HG03159 (cell line): ENCODE results near the gene CSK.

Experiments used
- ATAC-seq: cut with Tn5 transposase; IDR thresholded peaks from one replicate; pipeline ENCODE4 v1.9.1; 2021; ENCODE audit warnings: mild to moderate bottlenecking, moderate library complexity; ENCODE audit not compliant: unreplicated experiment

Gene CSK

DNA sequence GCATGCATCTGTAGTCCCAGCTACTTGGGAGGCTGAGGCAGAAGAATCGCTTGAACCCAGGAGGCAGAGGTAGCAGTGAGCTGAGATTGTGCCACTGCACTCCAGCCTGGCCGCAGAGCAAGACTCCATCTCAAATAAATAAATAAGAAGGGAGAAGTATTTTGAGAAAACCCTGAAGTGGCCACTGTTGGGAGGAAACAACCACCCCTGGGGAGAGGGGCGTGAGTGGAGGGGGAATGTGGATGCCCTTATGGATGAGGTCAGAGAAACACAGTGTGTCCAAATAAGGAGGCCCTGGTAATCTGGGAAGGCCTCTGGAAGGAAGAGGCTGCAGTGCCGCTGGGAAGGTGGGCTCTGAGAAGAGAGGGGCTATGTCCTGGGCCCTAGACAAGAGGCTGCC lies 40.4 kb downstream of the CSK start:
- ATAC-seq, result no peak

DNA sequence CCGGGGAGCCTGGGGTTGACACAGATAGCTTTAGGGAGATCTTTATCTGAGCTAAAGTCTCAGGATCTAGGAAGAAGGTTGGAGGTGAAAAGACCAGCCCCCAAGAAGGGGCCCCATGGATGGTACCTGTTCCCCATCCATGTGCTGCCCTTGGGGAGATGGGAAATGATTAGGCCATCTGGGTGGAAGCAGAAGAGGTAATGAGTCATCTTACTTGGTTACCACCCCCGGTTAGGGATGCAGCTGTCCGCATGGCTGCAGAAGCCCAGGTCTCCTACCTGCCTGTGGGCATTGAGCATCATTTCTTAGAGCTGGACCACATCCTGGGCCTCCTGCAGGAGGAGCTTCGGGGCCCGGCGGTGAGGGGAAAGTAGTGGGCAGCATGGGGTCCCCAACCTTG lies 41.4 kb downstream of the CSK start:
- ATAC-seq, result no peak

- no peak for ATAC-seq
These were observed 43.1 kb downstream of the CSK start for GRCh38 chr15:74824976-74825375.

GRCh38 chr15:74825866-74826265 lies 44.0 kb downstream of the CSK start:
- ATAC-seq, result no peak

DNA sequence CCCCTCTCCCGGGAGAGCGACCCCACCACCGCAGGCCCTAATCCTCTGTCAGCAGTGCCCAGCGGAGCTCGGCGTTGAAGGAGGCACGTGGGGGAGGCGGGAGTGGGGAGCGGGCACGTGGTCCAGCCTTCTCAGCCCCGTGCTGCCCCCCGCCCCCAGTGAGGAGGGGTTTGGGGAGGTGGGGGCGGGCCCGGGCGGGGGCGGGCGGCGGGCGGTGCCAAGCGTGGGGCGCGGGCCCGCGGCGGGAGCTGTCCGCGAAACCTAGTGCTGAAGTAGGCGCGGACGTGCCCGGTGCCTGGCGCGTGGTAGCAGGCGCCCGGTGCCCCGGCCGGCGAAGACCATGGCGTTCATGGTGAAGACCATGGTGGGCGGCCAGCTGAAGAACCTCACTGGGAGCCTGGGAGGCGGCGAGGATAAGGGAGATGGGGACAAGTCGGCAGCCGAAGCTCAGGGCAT lies 44.5 kb downstream of the CSK start, which contains the start of gene CPLX3:
Gene CPLX3, plus strand, starts transcription at position 264 of the 456 bp plus-strand sequence. Its CDS starts 77 bp downstream, at position 341.
- ATAC-seq, result no peak

DNA sequence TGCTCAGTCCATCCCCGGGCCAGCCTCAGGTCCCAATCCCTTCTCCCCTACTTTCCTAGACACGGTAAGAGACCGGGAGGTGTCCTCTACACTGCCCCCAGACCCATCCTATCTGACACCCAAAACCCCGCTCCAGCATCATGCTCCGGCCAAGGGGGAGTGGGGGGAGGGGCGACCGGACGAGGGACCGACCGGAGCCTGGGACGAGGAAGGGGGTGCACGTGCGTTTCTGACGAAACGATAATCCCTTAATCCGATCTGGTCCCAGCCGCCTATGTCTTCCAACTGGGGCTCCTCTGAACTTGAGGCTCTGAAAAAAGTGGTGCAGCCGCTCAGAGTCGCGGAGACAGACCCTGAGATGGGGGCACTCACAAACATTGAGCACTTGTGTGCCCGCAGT lies 45.0 kb downstream of the CSK start:
- ATAC-seq, result no peak

- no peak for ATAC-seq
These were observed 45.7 kb downstream of the CSK start for GRCh38 chr15:74827614-74828013.

DNA sequence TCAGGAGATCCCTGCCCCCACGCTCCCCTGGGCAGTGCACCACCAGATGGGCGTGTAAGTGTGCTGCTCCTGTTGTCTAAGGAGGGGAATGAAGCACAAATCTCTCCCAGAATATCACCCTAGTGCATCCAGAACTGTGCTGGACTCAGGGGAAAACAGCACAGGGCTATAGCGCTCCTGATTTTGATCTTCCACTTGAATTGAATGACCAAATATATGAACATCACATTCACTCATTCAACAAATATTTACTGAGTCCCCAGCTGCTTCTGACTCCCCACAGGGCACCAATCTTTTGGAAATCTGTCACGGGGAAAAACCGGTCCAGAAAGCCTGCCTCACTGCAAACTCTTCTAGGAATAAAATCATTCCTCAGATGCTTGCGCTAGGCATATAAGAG lies 47.0 kb downstream of the CSK start:
- ATAC-seq, result no peak

DNA sequence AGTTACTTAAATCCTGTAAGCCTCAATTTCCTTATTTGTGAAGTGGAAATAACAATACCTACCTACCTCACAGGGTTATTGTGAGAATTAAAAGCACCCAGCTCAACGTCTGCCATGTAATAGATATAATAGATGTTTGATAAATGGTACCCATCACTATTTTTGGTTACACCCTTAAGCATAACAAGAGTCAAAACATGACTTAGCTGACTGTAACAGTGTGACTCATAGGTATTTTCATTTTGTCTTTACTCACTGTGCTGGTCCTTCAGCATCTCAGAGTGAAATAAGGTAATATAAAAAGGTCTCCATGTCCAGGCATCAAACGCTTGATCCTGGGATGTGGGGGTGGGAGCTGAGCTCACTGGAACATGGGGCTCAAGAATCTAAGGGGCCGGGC lies 47.6 kb downstream of the CSK start:
- ATAC-seq, result no peak

DNA sequence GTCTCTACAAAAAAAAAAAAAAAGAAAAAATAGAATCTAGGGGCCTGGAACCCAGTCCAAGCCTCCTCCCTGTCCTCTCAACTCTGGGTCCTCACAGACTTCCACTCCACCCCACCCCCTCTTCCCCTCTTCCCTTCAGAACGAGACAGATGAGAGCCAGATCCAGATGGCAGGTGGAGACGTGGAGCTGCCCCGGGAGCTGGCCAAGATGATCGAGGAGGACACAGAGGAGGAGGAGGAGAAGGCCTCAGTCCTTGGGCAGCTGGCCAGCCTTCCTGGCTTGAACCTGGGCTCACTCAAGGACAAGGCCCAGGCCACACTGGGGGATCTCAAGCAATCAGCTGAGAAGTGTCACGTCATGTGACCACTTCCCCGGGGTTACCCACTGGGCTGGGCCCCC lies 48.1 kb downstream of the CSK start:
- no peak for ATAC-seq

DNA sequence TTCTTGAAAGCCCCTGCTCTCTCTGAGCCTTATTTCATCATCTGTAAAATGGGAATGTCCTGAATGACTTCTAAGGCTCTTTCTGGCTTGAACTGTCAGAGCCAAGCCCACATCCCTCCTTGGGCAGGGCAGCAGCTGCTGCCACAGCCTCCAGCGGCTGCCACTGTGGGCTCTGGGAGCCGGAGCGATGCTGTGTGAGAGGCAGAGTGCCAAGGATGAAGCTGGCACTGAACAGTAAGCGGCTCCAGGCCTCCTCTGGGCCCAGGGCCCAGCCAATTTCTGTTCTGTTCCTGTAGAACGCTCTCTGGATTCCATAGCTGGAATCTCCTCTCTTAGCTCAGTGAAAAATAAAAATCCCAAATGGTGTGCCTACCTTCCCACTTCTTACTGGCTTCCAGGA lies 49.0 kb downstream of the CSK start:
- no peak for ATAC-seq

- ATAC-seq, result no peak
These were observed 50.1 kb downstream of the CSK start for GRCh38 chr15:74831813-74832495.

GRCh38 chr15:74832826-74833225 lies 50.9 kb downstream of the CSK start:
- ATAC-seq, result no peak

DNA sequence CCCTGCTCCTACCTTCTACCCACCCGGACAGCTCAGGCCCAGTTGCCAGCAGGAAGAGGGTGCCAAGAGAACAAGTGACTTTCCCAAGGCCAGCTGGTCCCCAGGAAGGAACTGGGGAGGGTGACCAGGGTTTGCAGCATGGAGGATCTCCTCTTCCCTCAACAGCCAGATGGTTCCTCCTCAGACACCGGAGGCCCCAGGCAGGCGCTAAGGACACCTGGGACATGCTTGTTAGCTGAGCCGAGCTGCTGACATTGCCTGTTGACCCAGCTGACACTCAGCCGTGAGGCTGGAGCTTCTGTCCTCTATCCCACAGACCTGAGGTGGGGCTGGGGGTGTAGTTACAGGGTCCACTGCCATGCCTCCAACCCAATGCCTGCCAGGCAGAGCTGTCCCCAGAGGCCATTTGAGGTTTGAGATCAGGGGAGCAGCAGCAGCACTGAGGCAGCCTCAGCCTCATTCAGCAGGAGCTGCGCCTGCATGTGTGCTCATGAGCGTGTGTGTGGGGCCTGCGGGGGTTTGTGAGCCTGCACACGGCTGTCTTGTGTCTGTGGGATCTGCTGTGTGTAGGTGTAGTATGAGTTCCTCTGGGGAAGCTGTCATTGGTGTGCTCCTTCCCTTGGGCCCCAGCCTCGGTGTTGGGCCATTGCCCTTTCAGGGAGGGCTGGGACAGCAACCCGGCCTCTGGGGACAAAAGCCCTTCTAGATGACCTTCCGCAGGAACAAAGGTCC lies 51.7 kb downstream of the CSK start:
- ATAC-seq, result no peak

DNA sequence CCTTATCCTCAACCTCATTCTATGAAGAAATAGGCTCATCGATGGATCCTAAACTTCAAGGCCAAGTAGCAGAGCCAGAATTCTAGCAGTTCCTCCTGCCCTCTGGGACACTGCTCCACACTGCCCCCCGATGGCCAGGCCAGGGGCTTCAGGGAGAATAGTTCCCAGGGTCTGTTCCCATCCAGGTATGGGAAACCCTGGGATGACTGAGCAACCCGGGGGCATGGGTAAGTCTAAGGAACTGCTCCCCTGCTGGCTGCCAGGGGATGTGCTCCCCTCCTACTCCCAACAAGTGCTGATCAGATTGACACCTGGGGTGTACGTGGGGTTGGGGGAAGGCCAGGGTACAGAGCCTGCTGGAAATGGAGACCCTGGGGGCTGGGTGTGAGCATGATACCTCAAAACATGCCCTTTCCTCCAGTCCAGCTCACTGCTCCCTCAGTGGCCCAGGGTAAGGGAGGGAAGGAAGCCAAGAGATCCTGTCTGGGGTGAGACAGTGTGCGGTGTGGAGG lies 53.5 kb downstream of the CSK start:
- ATAC-seq, result no peak

- ATAC-seq, result no peak
These were observed 55.0 kb downstream of the CSK start for GRCh38 chr15:74836846-74837245.

GRCh38 chr15:74837482-74838136 lies 55.7 kb downstream of the CSK start:
- ATAC-seq, result no peak

DNA sequence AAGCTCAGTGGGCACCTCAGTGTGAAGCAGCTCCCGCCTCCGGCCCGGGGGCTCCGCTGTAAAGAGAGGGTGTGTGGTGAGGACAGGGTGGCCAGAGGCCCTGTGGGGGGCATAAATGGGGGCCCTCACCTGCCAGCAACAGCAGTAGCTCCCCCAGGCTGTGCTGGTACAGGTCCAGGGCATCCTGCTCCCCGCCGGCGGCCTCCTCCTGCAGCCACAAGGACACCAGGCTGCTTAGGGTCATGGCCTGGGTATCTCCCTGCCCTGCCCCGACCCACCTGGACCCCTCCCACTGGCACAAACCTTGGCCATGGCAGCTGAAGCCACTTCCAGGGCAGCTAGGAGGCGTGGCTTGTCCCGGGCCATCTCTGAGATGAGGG lies 56.2 kb downstream of the CSK start:
- ATAC-seq, result no peak

DNA sequence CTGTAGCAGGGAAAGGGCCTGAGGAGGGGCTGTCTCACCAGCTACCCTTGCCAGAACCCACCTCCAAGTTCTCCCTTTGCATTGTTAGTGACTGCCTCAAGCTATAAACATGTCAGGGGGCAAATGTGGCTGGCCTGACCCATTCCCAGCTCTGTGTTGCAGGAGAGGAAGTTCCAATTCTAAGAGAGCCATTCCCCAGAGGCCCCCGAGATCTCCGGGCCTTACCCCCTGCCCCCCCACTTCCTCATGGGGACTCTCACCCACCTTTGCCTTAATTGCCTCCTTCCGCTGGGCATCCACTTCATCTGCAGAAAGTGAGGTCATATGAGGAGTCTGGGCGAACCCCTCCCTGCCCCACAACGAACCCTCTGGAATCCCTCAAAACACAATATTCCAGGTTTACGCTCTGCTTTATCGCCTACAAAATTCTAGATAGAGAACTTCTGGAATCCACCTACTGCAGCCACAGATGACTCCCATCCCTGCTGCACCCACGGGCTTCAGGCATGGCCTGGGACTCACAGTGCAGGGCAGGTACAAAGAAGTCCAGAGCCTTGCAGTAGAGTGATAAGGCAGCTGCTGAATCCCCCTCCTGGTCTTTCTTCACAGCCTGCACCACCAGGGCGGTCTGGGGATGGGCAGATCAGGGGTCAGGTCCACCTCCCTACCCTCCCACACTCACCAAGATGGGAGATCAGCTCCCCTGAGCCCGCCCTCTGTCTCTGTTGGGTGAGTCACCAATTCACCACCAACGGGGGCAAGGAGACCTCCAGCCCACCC lies 57.1 kb downstream of the CSK start:
- no peak for ATAC-seq

DNA sequence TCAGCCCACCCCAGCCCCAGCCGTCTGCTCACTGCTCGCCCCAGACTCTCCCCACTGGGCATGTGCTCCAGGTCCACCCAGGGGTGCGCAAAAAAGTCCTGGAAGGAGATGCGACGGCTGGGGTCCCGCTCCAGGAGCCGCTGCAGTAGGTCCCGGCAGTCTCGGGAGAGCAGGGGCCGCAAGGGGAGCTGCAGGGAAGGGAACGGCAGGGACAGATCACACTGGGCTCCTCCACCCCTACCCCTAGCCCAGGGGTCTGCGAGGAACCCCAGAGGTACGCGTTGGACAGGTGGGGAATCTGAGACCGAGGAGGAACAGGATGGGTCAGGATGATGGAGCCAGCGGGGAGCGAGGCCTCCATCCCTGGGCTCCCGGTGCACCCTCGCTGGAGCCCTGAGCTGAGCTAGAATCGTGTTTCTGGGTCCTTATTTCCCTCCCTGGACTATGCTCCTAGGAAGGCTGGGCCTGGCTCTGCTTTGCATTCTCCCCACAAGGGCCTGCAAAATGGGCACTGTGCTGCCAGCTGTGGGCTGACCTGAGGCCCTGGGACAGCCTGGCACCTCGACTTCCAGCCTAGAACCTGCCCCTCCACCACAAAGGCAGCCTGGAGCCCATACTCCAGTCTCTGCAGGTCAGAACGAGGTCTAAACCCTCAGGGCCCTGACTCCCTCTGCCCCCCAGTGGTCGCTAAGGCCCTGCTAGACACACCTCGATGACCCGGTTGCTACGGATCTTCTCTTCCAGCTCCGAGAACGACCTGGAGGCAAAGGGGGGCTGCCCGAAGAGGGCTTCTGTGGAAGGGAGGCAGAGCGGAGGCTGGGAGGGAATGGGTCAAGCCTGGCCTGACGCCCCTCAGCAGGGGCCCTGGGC lies 57.9 kb downstream of the CSK start:
- no peak for ATAC-seq
